Stimulated activated CD8-positive, alpha-beta memory T cell treated with anti-CD3 and anti-CD28 coated beads, Interleukin-2, amount 100 ng/mL, for 1 hour (primary cell): Measurements from ENCODE around the gene GIMAP1.
A peak's percentile ranks its signal among the peaks of the same experiment; 100 is the strongest.

Experiments used
- DNase-seq, 2 donors: peaks; one replicate each; pipeline ENCODE4 v3.0.0-alpha.2; 2020; ENCODE audit warnings: low read depth in 2 of 2

Gene GIMAP1

DNA sequence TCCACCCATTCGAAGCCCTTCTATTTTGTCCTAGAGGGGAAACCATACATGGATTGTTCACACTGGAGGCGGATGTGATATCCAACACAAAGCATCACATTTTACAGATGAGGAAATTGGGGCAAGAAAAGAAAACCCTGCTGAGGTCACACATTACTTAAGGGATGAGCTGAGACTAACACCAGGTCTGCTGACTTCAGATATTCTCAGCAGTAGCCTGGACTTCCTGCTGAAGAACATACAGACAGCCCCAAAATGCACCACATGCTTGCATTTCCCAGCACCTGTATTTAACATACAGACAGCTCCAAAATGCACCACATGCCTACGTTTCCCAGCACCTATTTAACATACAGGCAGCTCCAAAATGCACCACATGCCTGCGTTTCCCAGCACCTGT is 32.0 kb downstream of the GIMAP1 start:
- DNase-seq: no peak

DNA sequence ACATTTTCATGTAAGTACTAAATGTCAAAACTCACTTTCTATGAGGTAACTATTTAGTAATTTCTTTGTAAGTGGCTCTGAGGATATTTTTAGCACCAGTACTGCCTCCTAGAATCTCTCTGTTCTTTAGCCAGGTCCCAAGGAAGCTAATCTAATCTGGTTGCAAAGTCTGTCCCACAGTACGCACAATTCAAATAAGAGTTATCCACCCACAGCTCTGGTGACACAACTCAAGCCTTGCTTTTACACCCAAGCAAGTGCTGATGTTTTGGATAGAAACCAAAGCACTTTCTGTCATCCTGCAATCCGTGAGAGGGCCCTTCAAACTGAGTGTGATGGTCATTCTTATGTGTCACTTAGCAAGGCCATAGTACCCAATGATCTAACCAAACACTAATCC is 35.3 kb downstream of the GIMAP1 start:
- DNase-seq: no peak

DNA sequence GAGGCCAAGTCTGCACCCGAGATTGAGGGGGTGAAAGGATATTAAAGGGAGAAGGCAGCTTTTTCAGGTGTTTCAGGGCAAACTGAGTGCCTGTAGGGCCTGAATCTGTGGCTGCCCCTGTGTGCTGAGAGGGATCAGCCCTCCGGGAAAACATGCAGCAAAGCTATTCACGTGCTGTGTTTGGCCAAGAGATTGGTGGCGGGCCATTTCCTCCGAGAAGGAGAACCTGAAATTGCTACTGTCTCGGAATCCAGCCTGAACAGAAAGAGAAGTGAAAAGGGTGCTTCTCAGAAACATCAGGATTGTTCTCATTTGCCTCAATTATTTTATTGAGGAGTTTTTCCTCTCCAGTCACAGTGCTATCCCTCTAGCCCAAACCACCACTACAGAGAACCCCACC is 36.8 kb downstream of the GIMAP1 start:
- DNase-seq: no peak

DNA sequence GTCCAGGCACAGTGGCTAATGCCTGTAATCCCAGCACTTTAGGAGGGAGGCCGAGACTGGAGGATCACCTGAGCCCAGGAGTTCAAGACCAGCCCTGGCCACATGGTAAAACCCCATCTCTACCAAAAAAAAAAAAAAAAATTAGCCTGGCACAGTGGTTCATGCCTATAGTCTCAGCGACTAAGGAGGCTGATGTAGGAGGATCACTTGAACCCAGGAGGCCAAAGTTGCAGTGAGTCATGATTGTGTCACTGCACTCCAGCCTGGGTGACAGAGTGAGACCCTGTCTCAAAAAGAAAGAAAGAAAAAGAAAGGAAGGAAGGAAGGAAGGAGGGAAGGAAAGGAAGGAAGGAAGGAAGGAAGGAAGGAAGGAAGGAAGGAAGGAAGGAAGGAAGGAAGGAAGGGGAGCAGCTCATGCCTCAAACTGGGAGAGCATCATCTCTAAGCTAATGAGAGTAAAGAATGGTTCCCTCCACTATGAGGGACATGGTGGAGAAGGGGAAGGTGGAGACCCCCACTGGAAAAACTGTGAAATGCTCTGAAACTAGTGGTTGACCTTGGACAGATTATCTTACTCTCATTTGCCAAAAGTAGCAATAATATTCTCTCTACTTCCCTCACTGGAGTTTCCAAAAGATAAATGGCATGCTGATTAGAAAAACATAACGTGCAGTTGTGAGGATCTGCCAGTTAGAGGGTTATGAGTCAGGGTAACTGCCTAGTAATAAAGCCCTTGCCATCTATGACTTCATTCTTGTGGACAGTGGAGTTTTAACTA is 37.6 kb downstream of the GIMAP1 start:
- DNase-seq: no peak

DNA sequence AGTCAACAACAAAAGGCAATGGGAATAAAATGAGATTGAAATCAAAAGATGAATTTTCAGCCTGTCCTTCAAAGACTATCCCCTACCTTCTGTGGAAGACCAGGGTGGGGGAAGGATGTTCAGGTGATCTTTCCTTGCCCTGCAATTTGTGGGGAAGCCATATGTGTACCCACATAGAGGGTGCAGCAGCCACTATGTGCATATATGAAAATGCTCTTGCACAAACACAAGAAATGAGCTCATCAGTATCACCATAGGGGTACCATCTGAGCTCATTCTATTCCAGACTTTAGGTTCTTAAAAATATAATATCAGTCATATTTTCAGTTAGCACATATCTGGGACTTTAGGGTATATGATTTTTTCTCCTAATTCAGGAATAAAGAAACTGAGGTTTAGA is 38.5 kb downstream of the GIMAP1 start:
- no peak for DNase-seq

DNA sequence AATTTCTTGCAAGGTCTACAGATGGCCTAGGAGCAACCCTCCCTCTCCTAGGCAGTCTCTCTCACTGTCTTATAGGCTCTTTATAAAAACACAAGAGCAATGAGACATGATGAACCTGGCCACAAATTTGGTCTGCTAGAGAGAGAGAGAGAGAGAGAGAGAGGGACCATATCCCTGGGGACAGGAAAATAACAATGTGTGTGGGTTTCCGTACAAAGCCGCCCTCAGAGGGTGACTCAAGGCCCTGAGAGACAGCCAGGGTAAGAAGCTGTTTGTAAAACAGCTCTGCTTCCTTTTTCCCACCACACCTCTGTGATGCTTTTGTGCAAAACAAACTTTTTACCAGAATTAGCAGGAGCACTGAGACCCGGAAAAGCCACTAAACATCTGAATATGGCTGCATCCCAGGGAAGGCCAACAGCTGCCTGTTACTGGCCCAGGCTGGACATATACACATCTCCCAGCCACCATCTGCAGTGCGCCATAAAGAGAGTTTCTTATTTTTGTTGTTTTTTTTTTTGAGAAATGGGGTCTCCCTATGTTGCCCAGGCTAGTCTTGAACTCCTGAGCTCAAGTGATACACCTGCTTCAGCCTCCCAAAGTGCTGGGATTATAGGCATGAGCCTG is 39.2 kb downstream of the GIMAP1 start:
- peak in 1 of 2 donors; percentile 49 for DNase-seq

DNA sequence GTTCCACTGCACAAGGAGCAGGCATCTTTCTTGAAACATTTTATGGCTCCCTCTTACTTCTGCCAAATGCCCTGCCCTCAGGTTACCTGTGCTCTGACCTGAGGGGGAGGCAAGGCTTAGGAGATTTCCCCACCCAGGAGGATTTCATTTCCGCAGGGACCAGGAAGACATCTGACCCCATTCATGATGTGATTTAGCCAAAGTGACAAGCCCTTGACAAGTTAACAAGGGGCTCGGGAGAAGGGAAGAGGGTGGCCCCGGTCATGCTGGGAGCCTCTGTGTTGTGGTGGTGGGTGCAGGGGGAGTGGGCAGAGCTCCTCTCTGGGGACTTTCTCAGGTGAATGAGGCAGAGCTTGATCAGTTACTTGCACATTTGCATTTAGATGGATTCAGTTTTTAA is 39.8 kb downstream of the GIMAP1 start:
- no peak for DNase-seq

DNA sequence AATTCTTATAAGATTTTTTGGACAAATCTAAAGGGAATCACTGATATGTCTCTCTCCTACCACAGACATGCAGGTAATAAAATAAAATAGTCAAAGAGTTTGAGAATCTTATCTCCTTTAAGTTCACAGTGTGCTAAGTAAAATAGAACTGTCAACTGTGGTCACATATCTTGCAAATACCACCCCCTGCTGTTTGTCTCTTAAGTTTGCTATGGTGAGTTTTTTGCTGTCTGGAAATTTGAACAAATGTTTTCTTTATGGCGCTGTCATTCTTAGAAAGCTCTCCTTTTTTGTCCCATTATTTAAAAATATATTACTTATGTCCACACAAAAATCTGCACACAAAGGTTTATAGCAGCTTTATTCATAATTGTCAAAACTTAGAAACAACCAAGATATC is 40.4 kb downstream of the GIMAP1 start:
- no peak for DNase-seq

DNA sequence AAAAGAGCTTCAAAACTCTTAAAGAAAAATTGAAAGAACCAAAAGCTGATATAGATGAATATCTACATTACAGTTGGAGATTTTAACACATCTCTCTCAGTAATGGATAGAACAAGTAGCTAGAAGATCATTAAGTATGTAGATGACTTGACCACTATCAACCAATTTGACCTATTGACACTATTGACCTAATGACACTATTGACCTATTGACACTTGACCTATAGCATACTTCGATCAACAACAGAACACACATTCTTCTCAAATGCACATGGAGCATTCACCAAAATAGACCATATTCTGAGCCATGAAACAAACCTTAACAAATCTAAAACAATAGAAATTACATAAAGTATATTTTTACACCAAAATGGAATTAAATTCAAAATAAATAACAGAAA is 43.1 kb downstream of the GIMAP1 start:
- no peak for DNase-seq

DNA sequence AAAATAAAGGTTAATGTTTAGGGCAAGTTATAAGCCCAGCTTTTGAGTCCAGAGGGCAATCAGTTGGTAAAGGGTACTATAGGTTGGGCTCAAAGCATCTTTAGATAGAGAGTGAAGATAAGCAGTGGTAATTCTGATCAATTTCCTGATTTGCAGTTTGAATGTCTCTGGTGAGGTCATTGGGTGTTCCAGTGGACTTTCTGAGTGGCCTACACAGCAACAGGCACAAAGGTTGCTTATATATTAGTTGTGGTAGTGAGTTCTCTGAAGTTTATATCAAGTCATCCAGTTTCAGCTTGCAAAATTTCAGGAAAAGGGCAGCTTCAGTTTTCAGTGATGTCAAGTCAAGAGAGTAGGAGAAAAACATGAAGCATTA is 49.9 kb downstream of the GIMAP1 start:
- DNase-seq: no peak

DNA sequence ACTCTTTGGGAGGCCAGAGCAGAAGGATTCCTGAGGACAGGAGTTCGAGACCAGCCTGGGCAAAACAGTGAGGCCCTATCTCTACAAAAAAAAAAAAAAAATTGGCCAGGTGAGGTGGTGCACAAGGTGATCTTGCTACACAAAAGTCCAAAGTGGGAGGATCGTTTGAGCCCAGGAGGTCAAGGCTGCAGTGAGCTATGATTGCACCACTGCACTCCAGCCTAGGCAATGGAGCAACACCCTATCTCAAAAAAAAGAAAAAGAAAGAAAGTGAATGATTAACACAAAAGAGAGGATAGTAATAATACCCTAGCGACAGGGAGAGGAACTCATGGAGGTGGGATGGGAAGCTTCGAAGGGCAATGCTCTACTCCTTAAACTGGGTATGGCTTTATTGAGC is 53.4 kb downstream of the GIMAP1 start:
- DNase-seq: no peak
